ENCODE results near the gene DUSP10. TPM values are rescaled to one million over a fixed set of nuclear protein-coding genes. Genes with fewer than 3 reads are reported as not detected.

The DUSP10 gene
- total RNA-seq, 2 donors from 2014 or later = 5.8 to 13.6 TPM

DNA sequence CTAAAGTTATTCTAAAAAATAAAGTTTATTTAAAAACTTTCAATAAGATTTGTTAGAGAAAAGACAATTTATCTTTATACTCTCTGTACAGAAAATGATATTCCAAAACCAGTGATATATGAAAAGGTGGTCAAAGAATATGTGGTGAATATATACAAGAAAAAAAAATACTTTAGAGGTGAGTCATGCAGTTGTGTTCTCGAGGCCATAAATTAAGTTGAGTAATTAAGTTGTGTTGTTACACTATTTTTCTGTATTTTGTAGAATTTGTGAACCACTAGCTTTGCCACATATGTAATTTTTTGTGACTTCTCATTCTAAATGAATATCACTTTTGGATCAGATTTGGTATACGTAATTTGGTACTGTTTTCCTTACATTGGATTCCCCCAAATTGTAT, 23.6 kb upstream of the DUSP10 start:
- Histone ChIP-seq H3K36me3 (no peaks in the 10 kb centered on the region), H3K9me3 (no peaks in the 10 kb centered on the region), H3K27me3 (replicated peaks; ENCODE audit: insufficient read depth) (no peaks in the 10 kb centered on the region), H3K4me3 (no peak overlapping the region), H3K27ac (no peak overlapping the region), H3K4me1 (replicated peaks) (no peaks in the 10 kb centered on the region)
- intact Hi-C loops (cut with DNase I) = no loop called here
- DNase-seq (ENCODE audit: low spot score) = no peak
- TF ChIP-seq, protein P1, sequence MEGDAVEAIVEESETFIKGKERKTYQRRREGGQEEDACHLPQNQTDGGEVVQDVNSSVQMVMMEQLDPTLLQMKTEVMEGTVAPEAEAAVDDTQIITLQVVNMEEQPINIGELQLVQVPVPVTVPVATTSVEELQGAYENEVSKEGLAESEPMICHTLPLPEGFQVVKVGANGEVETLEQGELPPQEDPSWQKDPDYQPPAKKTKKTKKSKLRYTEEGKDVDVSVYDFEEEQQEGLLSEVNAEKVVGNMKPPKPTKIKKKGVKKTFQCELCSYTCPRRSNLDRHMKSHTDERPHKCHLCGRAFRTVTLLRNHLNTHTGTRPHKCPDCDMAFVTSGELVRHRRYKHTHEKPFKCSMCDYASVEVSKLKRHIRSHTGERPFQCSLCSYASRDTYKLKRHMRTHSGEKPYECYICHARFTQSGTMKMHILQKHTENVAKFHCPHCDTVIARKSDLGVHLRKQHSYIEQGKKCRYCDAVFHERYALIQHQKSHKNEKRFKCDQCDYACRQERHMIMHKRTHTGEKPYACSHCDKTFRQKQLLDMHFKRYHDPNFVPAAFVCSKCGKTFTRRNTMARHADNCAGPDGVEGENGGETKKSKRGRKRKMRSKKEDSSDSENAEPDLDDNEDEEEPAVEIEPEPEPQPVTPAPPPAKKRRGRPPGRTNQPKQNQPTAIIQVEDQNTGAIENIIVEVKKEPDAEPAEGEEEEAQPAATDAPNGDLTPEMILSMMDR (IDR thresholded peaks at IDR 0.05) = no peak
- no peak for TF ChIP-seq POLR2A (IDR thresholded peaks at IDR 0.05)
- no peak for TF ChIP-seq POLR2AphosphoS5 (IDR thresholded peaks at IDR 0.05)
- 26% methylated on average over 2 of the region's 2 CpGs for WGBS

DNA sequence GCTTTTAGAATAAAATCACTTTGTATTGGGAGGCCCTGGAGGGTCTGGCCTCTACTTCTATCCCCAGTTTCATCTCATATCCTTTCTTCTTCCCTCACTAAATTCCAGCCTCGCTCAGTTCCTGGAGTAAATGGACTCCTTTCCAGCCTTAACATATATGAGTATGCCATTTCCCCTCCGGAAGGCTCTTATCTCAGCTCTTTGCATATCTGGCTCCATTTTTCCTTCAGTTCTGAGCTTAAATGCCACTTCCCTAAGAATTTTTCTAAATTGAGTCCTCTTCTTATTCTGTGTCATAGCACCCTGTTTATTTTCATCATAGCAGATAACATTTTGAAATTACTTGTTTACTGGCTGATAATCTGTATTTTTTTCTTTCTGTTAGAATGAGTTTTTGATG, 20.2 kb upstream of the DUSP10 start:
- H3K9me3 ChIP-seq = no peaks in the 10 kb centered on the region
- no peaks in the 10 kb centered on the region for H3K27me3 ChIP-seq (replicated peaks; ENCODE audit: insufficient read depth)
- no peaks in the 10 kb centered on the region for H3K36me3 ChIP-seq
- WGBS = 84% methylated on average over 2 of the region's 2 CpGs
- no peak overlapping the region for H3K27ac ChIP-seq
- no peaks in the 10 kb centered on the region for H3K4me1 ChIP-seq (replicated peaks)
- H3K4me3 ChIP-seq = no peak overlapping the region
- no peak for DNase-seq (ENCODE audit: low spot score)
- no peak for TF ChIP-seq POLR2AphosphoS5 (IDR thresholded peaks at IDR 0.05)
- TF ChIP-seq, protein P1 (IDR thresholded peaks at IDR 0.05) = no peak
- TF ChIP-seq POLR2A (IDR thresholded peaks at IDR 0.05) = no peak
- intact Hi-C loops (cut with DNase I) = no loop called here

DNA sequence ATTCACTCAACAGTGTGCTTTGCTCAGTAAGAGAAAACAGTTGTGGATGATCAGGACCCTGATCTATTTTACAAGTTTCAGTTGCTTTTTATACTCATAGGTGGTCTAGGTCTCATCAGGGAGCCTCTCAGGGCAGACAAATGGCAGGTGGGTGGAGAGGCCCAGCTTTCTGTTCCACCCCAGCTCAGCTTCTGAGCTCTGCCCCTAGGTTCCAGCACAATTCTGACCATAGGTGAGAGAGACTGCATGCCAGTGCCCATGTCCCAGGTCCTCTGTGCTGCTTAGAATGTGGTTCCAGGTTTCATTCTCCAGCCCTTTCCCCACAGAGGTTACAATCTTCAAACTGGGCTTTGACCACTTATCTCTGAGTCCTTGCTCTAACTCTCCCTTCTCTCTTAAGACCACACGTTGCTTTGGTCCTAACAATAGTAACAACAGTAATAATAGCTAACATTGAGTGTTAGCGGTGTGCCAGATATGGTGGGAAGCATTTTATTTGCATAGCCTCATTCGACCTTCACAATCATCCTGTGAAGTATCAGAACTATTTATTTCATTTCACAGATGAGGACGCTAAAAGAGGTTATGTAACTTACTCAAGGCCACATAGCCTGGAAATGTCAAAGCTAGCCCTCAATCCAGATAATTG, 19.6 kb upstream of the DUSP10 start:
- no peak overlapping the region for H3K4me3 ChIP-seq
- DNase-seq (ENCODE audit: low spot score) = no peak
- no peaks in the 10 kb centered on the region for H3K36me3 ChIP-seq
- H3K9me3 ChIP-seq = no peaks in the 10 kb centered on the region
- intact Hi-C loops (cut with DNase I) = no loop called here
- 83% methylated on average over 4 of the region's 4 CpGs for whole genome bisulfite sequencing
- TF ChIP-seq, protein P1 (IDR thresholded peaks at IDR 0.05) = no peak
- no peak for TF ChIP-seq POLR2AphosphoS5 (IDR thresholded peaks at IDR 0.05)
- TF ChIP-seq POLR2A (IDR thresholded peaks at IDR 0.05) = no peak
- no peak overlapping the region for H3K27ac ChIP-seq
- H3K27me3 ChIP-seq (replicated peaks; ENCODE audit: insufficient read depth) = no peaks in the 10 kb centered on the region
- no peaks in the 10 kb centered on the region for H3K4me1 ChIP-seq (replicated peaks)

DNA sequence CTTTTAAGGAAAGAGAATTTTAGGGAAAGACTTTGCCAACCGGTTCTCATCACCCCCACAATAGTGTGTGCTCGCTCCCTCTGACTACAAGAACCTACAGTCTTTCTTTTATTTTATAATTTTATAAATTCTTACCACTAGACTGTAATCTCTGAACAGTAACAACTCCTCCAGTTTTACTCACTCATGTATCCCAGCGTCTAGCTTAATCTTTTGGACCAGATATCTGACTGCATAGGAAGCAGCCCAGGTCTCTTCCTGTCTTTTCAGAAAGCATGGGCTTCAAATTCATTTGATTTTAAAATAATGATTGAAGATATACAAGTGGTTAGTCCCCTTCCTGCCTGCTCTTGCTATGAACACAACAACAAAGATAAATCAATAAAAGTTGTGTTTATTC, 19.0 kb upstream of the DUSP10 start:
- WGBS = 82% methylated on average over 3 of the region's 3 CpGs
- Histone ChIP-seq H3K9me3 (no peaks in the 10 kb centered on the region), H3K4me3 (no peak overlapping the region), H3K27me3 (replicated peaks; ENCODE audit: insufficient read depth) (no peaks in the 10 kb centered on the region), H3K27ac (no peak overlapping the region), H3K36me3 (no peaks in the 10 kb centered on the region), H3K4me1 (replicated peaks) (no peaks in the 10 kb centered on the region)
- no peak for DNase-seq (ENCODE audit: low spot score)
- no peak for TF ChIP-seq POLR2A (IDR thresholded peaks at IDR 0.05)
- TF ChIP-seq, protein P1 (IDR thresholded peaks at IDR 0.05) = no peak
- TF ChIP-seq POLR2AphosphoS5 (IDR thresholded peaks at IDR 0.05) = no peak
- intact Hi-C loops (cut with DNase I) = no loop called here

DNA sequence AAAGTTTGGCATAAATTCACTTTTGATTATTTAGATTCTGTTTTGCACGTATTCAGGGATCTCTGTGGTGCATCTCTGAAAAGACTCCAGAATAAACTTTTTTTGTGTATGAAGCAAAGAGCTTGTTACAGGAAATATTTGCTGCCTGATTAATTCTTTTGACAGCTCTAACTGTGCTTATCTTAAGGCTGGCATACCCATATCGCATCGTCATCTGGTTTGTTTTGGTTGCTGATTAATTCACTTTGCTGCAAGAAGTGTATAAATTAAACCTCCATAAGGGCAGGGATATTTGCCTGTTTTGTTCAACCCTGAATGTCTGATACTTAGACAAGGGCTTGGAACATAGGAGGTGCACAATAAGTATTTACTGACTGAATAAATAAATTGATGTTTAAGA, 17.5 kb upstream of the DUSP10 start:
- WGBS = 62% methylated on average over 3 of the region's 3 CpGs
- TF ChIP-seq, protein P1 (IDR thresholded peaks at IDR 0.05) = no peak
- no peak for TF ChIP-seq POLR2A (IDR thresholded peaks at IDR 0.05)
- TF ChIP-seq POLR2AphosphoS5 (IDR thresholded peaks at IDR 0.05) = no peak
- no peak overlapping the region for H3K27ac ChIP-seq

More for the DNA sequence above, 17.5 kb upstream of the DUSP10 start:
- H3K36me3 ChIP-seq = no peaks in the 10 kb centered on the region
- no peak for DNase-seq (ENCODE audit: low spot score)
- H3K27me3 ChIP-seq (replicated peaks; ENCODE audit: insufficient read depth) = no peaks in the 10 kb centered on the region
- intact Hi-C loops (cut with DNase I) = no loop called here
- H3K4me1 ChIP-seq (replicated peaks) = no peaks in the 10 kb centered on the region
- H3K9me3 ChIP-seq = no peaks in the 10 kb centered on the region
- H3K4me3 ChIP-seq = no peak overlapping the region

Data from prostate gland (tissue), 2 donors.